GM21528 (cell line): ENCODE measurements around the gene SLC22A13.
"Not testable (repeated sequence)": the region's sequence is repeated elsewhere in the genome, so short reads cannot be mapped to it uniquely, and the experiment has no call there.

ENCODE experiments used
- ATAC-seq: cut with Tn5 transposase; IDR thresholded peaks from one replicate; pipeline ENCODE4 v1.9.1; 2021; ENCODE audit warnings: mild to moderate bottlenecking, moderate library complexity; ENCODE audit not compliant: unreplicated experiment, low FRiP score

SLC22A13 gene

GRCh38 chr3:38297537-38297936 lies 31.9 kb downstream of the SLC22A13 start:
- ATAC-seq, result no peak

- no peak for ATAC-seq
Observed at GRCh38 chr3:38297947-38298711, 32.5 kb downstream of the SLC22A13 start.

- no peak for ATAC-seq
Observed at GRCh38 chr3:38306941-38307340, 41.3 kb downstream of the SLC22A13 start.

- ATAC-seq, result no peak
Observed at GRCh38 chr3:38307599-38307998, 42.0 kb downstream of the SLC22A13 start.

GRCh38 chr3:38308456-38308855 lies 42.8 kb downstream of the SLC22A13 start:
- no peak for ATAC-seq

DNA sequence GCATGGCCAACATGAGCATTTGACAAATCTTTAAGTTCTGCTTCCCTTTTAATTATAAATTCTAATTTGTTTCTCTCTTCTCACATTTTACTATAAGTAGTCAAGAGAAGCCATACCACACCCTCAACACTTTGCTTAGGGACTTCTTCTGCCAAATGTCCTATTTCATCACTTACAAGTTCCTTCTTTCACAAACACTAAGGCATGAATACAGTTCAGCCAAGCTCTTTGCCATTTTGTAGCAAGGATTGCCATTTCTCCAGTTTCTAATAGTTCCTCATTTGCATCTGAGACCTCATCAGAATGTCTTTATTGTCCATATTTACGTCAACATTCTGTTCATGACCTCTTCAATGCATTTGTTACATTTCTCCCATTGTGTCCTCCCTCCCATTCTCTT lies 45.9 kb downstream of the SLC22A13 start:
- no peak for ATAC-seq

DNA sequence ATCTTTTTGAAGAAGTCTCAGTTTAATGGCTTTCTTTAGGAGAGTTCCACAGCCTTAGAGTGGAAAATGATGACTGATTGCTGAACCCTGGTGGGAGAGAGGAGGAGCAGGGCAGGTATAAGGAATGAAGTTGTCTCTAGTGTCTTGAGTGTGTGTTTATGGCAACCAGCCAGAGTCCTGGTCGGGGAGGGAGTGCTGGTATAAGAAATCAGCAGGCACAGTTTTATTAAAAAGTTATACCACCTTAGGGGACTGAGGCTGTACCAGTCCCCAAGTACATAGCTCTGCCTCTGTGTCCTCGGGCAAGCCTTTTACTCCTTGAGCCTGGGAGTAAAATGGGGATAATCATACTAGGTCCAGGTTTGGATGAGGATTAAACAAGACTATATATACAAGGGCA lies 46.3 kb downstream of the SLC22A13 start:
- no peak for ATAC-seq

DNA sequence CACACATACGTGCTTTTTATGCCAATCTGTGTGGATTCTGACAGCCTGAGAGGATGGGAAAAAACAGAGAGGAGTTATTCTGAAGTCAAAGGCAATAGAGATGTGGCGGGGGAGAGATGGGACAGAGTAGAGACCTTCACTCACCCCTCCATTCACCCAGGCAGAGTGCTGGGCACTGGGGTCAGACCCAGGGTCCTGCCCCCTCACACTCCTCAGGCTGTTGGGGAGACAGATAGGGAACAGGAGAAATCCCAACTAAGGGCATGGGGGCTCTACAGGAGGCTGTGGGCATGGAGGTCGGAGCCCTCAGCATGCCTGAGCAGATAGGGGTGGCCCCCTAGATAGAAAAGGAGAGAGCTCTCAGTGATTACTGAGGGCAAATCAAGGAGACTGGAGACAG lies 46.7 kb downstream of the SLC22A13 start:
- no peak for ATAC-seq

- ATAC-seq, result no peak
Observed at GRCh38 chr3:38313263-38313662, 47.7 kb downstream of the SLC22A13 start.

DNA sequence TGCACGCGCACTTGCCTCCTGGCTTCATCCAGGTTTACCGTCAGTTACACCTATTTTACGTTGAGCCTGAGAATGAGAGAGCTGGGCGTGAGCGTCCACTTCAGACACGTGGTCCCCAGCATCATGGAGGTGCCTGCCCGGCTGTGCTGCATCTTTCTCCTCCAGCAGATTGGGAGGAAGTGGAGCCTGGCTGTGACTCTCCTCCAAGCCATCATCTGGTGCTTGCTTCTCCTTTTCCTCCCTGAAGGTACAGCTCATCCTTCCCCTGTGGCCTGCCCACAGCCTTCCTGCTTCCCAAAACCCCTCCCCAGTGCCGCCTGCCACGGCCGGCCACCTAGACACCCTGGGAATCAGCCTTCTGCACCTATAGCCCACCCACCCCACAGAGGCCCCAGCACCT lies 48.1 kb downstream of the SLC22A13 start:
- ATAC-seq, result no peak

GRCh38 chr3:38314112-38314763 lies 48.6 kb downstream of the SLC22A13 start:
- no peak for ATAC-seq

GRCh38 chr3:38314764-38315487 lies 49.3 kb downstream of the SLC22A13 start:
- no peak for ATAC-seq

GRCh38 chr3:38315488-38316230 lies 50.0 kb downstream of the SLC22A13 start:
- no peak for ATAC-seq

- ATAC-seq, result no peak
Observed at GRCh38 chr3:38316356-38317191, 51.0 kb downstream of the SLC22A13 start.

DNA sequence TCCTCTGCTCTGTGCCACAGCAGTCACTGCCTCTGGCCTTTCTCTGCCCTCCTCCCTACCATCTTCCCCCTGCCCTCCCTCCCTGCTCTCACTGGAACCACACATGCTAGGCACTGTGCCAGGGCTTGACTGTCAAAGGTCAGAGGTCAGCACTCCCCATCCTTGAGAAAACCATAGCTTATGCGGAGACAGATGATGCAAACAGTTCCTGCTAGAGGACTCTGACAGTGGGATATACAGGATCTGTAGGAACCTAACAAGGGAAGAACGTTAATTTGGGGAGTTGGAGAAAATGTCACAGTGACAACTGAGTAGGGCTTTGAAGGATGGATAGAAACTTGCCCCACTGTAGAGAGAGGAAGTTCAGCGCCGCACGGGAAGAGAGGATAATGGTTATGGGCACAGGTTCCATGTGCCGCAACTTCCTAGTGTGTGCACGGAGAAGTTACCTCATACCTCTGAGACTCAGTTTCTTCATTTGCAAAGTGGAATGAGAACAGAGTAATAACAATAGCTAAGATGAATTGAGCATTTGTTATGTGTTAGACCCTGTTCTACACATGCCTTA lies 51.7 kb downstream of the SLC22A13 start:
- no peak for ATAC-seq

DNA sequence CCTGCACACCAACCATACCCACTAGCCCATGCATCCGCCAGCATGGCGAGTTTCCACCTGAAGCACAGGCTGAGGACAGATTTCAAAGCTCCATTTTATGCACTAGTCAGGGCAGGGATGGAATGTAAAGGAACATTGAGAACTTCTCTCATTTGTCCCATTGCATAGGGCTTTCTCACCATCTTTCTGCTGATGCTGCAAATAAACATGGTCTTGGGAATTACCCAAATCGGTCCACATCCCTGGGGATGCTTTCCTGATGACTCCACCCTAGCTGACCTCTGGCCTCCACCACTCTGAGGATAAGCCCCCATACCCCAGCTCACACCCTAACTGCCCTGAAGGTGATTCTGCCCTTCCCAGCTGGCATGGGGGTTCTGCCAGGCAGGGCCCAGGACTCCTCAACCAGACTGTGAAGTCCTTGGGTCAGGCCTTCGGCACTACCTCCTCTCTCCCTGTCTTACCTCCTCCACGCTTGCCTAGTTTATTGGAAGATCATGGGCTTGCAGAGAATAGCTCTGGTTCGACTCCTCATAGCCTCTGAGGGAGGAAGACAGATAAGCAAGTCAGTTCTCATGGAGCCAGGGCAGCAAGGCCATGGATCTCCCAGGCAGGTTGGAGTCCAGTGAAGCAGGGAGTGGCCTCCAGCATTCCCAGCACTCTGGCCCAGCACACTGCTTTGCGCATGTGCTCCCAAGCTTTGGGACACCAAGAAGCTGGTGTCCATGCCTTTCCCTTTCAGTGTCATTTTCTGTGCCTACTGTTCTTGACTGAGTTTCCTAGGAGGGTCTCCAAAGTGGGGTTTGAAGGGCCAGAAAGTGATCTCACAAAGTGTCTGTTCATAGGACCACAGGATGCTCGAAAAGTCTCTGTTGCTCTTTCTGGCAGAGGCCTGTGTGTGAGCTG lies 53.4 kb downstream of the SLC22A13 start:
- no peak for ATAC-seq

GRCh38 chr3:38320638-38321037 lies 55.0 kb downstream of the SLC22A13 start:
- ATAC-seq, result not testable (repeated sequence)

DNA sequence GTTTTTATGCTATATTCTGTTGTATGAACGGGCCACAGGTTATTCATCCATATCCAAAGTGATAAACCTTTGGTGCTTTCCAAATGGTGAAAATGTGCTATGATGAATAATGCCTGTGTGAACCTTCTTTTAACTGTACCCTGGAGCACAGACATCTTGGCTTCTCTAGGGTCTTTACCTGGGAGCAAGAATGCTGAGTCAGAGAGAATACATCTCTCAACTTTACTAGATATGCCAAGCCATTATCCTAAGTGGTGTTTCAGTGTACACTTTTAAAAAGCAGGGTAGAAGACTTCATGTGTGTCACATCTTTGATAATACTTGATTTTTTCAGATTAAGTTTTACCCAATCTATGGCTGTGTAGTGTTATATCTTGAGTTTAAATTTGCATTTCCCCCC lies 57.4 kb downstream of the SLC22A13 start:
- ATAC-seq, result no peak

DNA sequence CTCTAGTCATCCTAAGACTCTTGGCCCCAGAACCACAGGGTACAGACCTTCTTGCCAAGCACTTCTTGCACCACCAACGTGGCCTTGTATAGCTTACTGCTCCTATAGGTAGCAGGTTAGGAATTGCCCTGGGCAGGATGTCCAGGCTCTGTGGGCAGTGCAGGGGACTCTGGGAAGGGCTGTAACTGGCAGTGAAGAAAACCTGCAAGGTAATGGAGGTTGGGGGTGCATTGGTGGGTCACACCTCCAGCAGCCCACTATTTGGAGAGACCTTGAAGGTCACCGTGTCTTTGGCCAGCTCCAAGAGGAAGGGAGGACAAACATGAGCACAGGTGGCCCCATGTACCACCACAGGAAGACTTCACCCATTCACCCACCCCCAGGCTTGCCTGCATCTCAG lies 59.6 kb downstream of the SLC22A13 start:
- ATAC-seq, result no peak
